ENCODE measurements around the gene OR51V1. TPM values are rescaled to one million over a fixed set of nuclear protein-coding genes. Genes with fewer than 3 reads are reported as not detected.

OR51V1 gene
- total and polyA plus RNA-seq, 2 of the 4 experiments (the other 2 are of a cell fraction): not detected

DNA sequence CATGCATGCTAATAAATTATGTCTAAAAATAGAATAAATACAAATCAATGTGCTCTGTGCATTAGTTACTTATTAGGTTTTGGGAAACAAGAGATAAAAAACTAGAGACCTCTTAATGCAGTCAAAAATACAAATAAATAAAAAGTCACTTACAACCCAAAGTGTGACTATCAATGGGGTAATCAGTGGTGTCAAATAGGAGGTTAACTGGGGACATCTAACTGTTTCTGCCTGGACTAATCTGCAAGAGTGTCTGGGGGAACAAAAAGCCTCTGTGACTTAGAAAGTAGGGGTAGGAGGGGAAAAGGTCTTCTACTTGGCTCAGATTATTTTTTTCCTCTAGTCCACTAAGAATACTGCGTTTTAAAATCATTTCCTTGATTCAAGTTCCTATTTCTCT is 27.2 kb upstream of the OR51V1 start:
- Histone ChIP-seq H2BK120ac (ENCODE audit: low read depth, low read length) (no peak overlapping the region), H2BK15ac (ENCODE audit: low read depth, low read length) (no peak overlapping the region), H3K18ac (ENCODE audit: low read depth, low read length) (no peak overlapping the region; the same call in 1 of the 2 replicates), H3K56ac (ENCODE audit: extremely low read depth, insufficient read depth, low read length) (no peak overlapping the region), H3K4me3 (ENCODE audit: insufficient read depth, low read depth, low read length) (no peak overlapping the region), H3K4me2 (ENCODE audit: low read depth, low read length) (no peak overlapping the region), H3K14ac (replicated peaks; ENCODE audit: low read depth, low read length) (no peak overlapping the region), H2AK5ac (ENCODE audit: low read depth, low read length) (no peak overlapping the region), H4K5ac (ENCODE audit: low read depth, low read length) (no peak overlapping the region), H3K27ac (ENCODE audit: insufficient read depth, low read length) (no peak overlapping the region), H3K9me3 (ENCODE audit: control insufficient read depth, insufficient read depth, low read length) (no peaks in the 10 kb centered on the region), H3K23ac (ENCODE audit: low read depth, low read length) (no peak overlapping the region), H4K8ac (ENCODE audit: low read depth in 2 of 2, low read length in 2 of 2) (no peak overlapping the region), H2BK5ac (ENCODE audit: low read depth, low read length, poor library complexity, severe bottlenecking) (no peak overlapping the region), H3K4ac (ENCODE audit: low read depth, low read length) (no peak overlapping the region), H3K4me1 (ENCODE audit: control insufficient read depth, insufficient read depth, low read length) (no peaks in the 10 kb centered on the region), H4K91ac (ENCODE audit: insufficient read depth, low read depth, low read length) (no peak overlapping the region), H3K36me3 (ENCODE audit: control insufficient read depth, insufficient read depth, low read length) (no peaks in the 10 kb centered on the region), H3K9ac (ENCODE audit: low read depth, low read length) (no peak overlapping the region), H2BK20ac (ENCODE audit: low read depth, low read length) (no peak overlapping the region), H3K27me3 (ENCODE audit: control insufficient read depth, insufficient read depth, low read length) (no peaks in the 10 kb centered on the region), H2AFZ (replicated peaks; ENCODE audit: low read length, poor library complexity) (no peak overlapping the region), H3K9me1 (ENCODE audit: insufficient read depth, low read length) (no peaks in the 10 kb centered on the region), H2AK9ac (replicated peaks; ENCODE audit: low read depth, low read length, poor library complexity) (no peak overlapping the region), H4K20me1 (ENCODE audit: insufficient read depth, low read length) (no peaks in the 10 kb centered on the region), H3K79me1 (ENCODE audit: low read depth in 1 of 2, low read length in 2 of 2) (no peaks in the 10 kb centered on the region)
- in situ Hi-C loops (cut with MboI; ENCODE audit: low sequenced_read_pairs) (no loop called here), dilution Hi-C loops (cut with HindIII; ENCODE audit: low sequenced_read_pairs, unreplicated experiment) (no loop called here), intact Hi-C loops (cut with micrococcal nuclease) (no loop called here)
- no peak for DNase-seq
- BruUV-seq (replicated peaks): no TSS peak
- TF ChIP-seq, protein P1, sequence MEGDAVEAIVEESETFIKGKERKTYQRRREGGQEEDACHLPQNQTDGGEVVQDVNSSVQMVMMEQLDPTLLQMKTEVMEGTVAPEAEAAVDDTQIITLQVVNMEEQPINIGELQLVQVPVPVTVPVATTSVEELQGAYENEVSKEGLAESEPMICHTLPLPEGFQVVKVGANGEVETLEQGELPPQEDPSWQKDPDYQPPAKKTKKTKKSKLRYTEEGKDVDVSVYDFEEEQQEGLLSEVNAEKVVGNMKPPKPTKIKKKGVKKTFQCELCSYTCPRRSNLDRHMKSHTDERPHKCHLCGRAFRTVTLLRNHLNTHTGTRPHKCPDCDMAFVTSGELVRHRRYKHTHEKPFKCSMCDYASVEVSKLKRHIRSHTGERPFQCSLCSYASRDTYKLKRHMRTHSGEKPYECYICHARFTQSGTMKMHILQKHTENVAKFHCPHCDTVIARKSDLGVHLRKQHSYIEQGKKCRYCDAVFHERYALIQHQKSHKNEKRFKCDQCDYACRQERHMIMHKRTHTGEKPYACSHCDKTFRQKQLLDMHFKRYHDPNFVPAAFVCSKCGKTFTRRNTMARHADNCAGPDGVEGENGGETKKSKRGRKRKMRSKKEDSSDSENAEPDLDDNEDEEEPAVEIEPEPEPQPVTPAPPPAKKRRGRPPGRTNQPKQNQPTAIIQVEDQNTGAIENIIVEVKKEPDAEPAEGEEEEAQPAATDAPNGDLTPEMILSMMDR (conservative IDR thresholded peaks at IDR 0.05; ENCODE audit: low read depth, low read length): no peak
- TF ChIP-seq RCOR1 (IDR thresholded peaks at IDR 0.05; ENCODE audit: insufficient replicate concordance, low read length): no peak
- no peak for TF ChIP-seq MAFK (IDR thresholded peaks at IDR 0.05; ENCODE audit: low read depth, low read length)
- TF ChIP-seq SMC3 (IDR thresholded peaks at IDR 0.05; ENCODE audit: low read depth, low read length): no peak
- TF ChIP-seq RAD21 (IDR thresholded peaks at IDR 0.05; ENCODE audit: low read length): no peak
- no peak for TF ChIP-seq MAZ (IDR thresholded peaks at IDR 0.05; ENCODE audit: borderline replicate concordance, low read depth, low read length)
- TF ChIP-seq POLR2A (IDR thresholded peaks at IDR 0.05; ENCODE audit: low read depth, low read length): no peak
- TF ChIP-seq RFX5 (IDR thresholded peaks at IDR 0.05; ENCODE audit: low read depth, low read length): no peak
- no peak for TF ChIP-seq CHD1 (IDR thresholded peaks at IDR 0.05; ENCODE audit: low read depth, low read length)
- TF ChIP-seq CEBPB (IDR thresholded peaks at IDR 0.05; ENCODE audit: low read depth, low read length): no peak
- TF ChIP-seq, protein P2, sequence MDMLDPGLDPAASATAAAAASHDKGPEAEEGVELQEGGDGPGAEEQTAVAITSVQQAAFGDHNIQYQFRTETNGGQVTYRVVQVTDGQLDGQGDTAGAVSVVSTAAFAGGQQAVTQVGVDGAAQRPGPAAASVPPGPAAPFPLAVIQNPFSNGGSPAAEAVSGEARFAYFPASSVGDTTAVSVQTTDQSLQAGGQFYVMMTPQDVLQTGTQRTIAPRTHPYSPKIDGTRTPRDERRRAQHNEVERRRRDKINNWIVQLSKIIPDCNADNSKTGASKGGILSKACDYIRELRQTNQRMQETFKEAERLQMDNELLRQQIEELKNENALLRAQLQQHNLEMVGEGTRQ (IDR thresholded peaks at IDR 0.05; ENCODE audit: low read depth, low read length): no peak
- TF ChIP-seq MXI1 (IDR thresholded peaks at IDR 0.05; ENCODE audit: borderline replicate concordance, low read depth, low read length): no peak
- TF ChIP-seq BHLHE40 (IDR thresholded peaks at IDR 0.05; ENCODE audit: low read depth, low read length): no peak
- TF ChIP-seq FOS (IDR thresholded peaks at IDR 0.05; ENCODE audit: low read depth, low read length): no peak
- TF ChIP-seq NFE2L2 (IDR thresholded peaks at IDR 0.05; ENCODE audit: low read depth, low read length): no peak
- no CpG with 5 or more reads among the region's 1 CpG for WGBS, 2 experiments (ENCODE audit: extremely low coverage in 2 of 2, insufficient read length in 1 of 2)
- ChIA-PET POLR2A (ENCODE audit: unreplicated experiment) (no interaction called here), CTCF (no interaction called here)
- ATAC-seq (ENCODE audit: low read depth): no peak

Data from IMR-90 (cell line).